Neural progenitor cell (in vitro differentiated cells): ENCODE measurements around the gene GJB3. TPM values are rescaled to one million over a fixed set of nuclear protein-coding genes. Genes with fewer than 3 reads are reported as not detected.

Experiments
- DNase-seq: peaks from one replicate; pipeline ENCODE4 v3.0.0-alpha.2; 2016; ENCODE audit warnings: low spot score
- H2AFZ ChIP-seq: fragments of 200-600 bp; sonication (generic); replicated peaks from 2 replicates; pipeline ENCODE4 v1.6.1; 2016; ENCODE audit warnings: antibody characterized with exemption
- H3F3A ChIP-seq: fragments of 200-600 bp; sonication (generic); 2 replicates; pipeline ENCODE4 v1.6.1; 2016; ENCODE audit warnings: antibody characterized with exemption, low read depth
- H3K27ac ChIP-seq: fragments of 200-600 bp; sonication (generic); 2 replicates; pipeline ENCODE4 v1.5.1; 2016; ENCODE audit warnings: mild to moderate bottlenecking
- H3K27me3 ChIP-seq: fragments of 200-600 bp; sonication (generic); 2 replicates; pipeline ENCODE4 v1.6.1; 2016; ENCODE audit warnings: mild to moderate bottlenecking, moderate library complexity
- H3K36me3 ChIP-seq: fragments of 200-600 bp; sonication (generic); 2 replicates; pipeline ENCODE4 v1.5.1; 2016
- H3K4me1 ChIP-seq: fragments of 200-600 bp; sonication (generic); 2 replicates; pipeline ENCODE4 v1.6.1; 2016; ENCODE audit warnings: mixed run types
- H3K4me2 ChIP-seq: fragments of 200-600 bp; sonication (generic); 2 replicates; pipeline ENCODE4 v1.6.1; 2016
- H3K4me3 ChIP-seq: fragments of 200-600 bp; sonication (generic); 2 replicates; pipeline ENCODE4 v1.5.1; 2016
- H3K79me2 ChIP-seq: fragments of 200-600 bp; sonication (generic); 2 replicates; pipeline ENCODE4 v1.6.1; 2016; ENCODE audit warnings: low read depth
- H3K9ac ChIP-seq: fragments of 200-600 bp; sonication (generic); 2 replicates; pipeline ENCODE4 v1.6.1; 2016
- H3K9me3 ChIP-seq: fragments of 200-600 bp; sonication (generic); 2 replicates; pipeline ENCODE4 v1.5.1; 2016; ENCODE audit warnings: low read depth
- H4K20me1 ChIP-seq: fragments of 200-600 bp; sonication (generic); 2 replicates; pipeline ENCODE4 v1.6.1; 2016; ENCODE audit warnings: low read depth
- H3K27ac Mint-ChIP-seq: 3 replicates; pipeline ENCODE4 v1.8.0; 2021; ENCODE audit warnings: mixed read lengths
- H3K27me3 Mint-ChIP-seq: 2 replicates; pipeline ENCODE4 v1.8.0; 2022; ENCODE audit warnings: low read depth, mild to moderate bottlenecking, inconsistent platforms, moderate library complexity, mixed read lengths; ENCODE audit not compliant: insufficient read depth
- H3K36me3 Mint-ChIP-seq: 3 replicates; pipeline ENCODE4 v1.8.0; 2021; ENCODE audit warnings: mixed read lengths
- H3K4me1 Mint-ChIP-seq: 3 replicates; pipeline ENCODE4 v1.8.0; 2021; ENCODE audit warnings: mixed read lengths
- H3K4me3 Mint-ChIP-seq: 3 replicates; pipeline ENCODE4 v1.8.0; 2021; ENCODE audit warnings: mild to moderate bottlenecking, moderate library complexity, mixed read lengths
- H3K9me3 Mint-ChIP-seq: 3 replicates; pipeline ENCODE4 v1.8.0; 2020; ENCODE audit warnings: mixed read lengths
- EZH2 ChIP-seq: fragments of 200-600 bp; sonication (generic); IDR thresholded peaks from 2 replicates; pipeline ENCODE4 v1.6.1; 2017; ENCODE audit warnings: antibody characterized with exemption, mild to moderate bottlenecking, moderate library complexity
- EZH2phosphoT487 ChIP-seq: fragments of 200-600 bp; sonication (generic); IDR thresholded peaks from 2 replicates; pipeline ENCODE4 v1.6.1; 2017; ENCODE audit warnings: antibody characterized with exemption
- total RNA-seq: library from RNA; depleted of rRNA; stranded (reverse); fragments of >200 nt; gene quantifications from 2 replicates; pipeline ENCODE4 v1.2.3, GENCODE V29; 2015; ENCODE audit warnings: low replicate concordance
- TF ChIP-seq, protein P1 (sequence below): fragments of 200-600 bp; sonication (generic); IDR thresholded peaks from 2 replicates; pipeline ENCODE4 v1.5.1; 2017; ENCODE audit warnings: antibody characterized with exemption, mild to moderate bottlenecking

Gene GJB3
- total RNA-seq, 1 donor from 2014 or later, result not detected

DNA sequence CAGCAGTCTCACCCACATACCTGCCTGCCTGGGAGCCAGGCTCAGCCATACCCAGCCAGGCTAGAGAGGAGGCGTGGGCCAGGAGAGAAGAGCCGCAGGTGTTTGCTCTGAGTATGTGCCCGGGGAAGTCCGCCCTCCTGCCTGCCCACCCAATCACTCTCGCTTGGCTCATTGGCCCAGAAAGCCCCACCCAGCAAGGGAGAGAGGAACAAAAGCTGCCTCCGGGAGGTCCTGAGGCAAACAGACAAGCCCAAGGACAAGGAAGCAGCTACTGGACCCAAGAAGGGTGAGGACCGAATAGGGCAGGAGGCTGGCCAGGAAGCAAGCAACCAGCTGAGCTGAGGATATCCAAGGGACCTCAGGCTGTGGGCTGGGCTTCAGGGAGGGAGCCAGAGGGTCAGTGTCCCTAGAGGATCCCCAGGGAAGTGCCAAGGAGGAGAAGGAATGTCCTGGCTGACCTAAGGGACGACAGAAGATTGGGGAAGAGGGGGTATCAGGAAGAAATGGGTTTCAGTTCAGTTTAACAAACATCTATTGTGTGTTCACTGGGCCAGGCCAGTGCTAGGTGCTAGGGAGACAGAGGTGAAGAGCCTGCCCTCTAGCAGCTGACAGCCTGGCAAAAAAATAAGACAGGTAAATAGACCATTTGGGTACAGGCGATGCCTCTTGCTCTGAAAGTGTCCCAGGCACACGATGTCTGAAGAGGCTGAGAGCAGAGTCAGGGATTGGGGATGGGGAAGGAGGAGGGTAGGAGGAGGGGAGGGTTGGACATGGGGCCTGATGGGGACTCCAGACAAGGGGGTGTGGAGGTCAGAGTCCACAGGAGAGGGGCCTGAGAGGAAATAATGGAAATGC lies 21.3 kb upstream of the GJB3 start, which contains the start of gene GJB4:
Gene GJB4, plus strand, starts transcription at position 238 of the 855 bp plus-strand sequence. CDS start 1,515 bp downstream, outside the sequence.
- Histone ChIP-seq H3F3A (no peaks in the 10 kb centered on the region), H3K9me3 (no peaks in the 10 kb centered on the region), H3K27ac (no peak within 1 kb of the TSS), H3K4me3 (no peak within 1 kb of the TSS), H3K79me2 (no peaks in the 10 kb centered on the region), H3K36me3 (no peaks in the 10 kb centered on the region), H3K4me2 (no peak within 1 kb of the TSS), H4K20me1 (no peaks in the 10 kb centered on the region), H3K27me3 (no peaks in the 10 kb centered on the region), H3K4me1 (no peaks in the 10 kb centered on the region), H3K9ac (no peak within 1 kb of the TSS), H2AFZ (no peak within 1 kb of the TSS)
- Mint-ChIP-seq H3K27ac (no peak within 1 kb of the TSS), H3K27me3 (peaks cover 7% of the 10 kb centered on the region), H3K9me3 (peaks cover 3% of the 10 kb centered on the region), H3K4me1 (no peaks in the 10 kb centered on the region), H3K4me3 (no peak within 1 kb of the TSS), H3K36me3 (no peaks in the 10 kb centered on the region)
- no peak for DNase-seq
- TF ChIP-seq EZH2, result no peak
- TF ChIP-seq, protein P1, sequence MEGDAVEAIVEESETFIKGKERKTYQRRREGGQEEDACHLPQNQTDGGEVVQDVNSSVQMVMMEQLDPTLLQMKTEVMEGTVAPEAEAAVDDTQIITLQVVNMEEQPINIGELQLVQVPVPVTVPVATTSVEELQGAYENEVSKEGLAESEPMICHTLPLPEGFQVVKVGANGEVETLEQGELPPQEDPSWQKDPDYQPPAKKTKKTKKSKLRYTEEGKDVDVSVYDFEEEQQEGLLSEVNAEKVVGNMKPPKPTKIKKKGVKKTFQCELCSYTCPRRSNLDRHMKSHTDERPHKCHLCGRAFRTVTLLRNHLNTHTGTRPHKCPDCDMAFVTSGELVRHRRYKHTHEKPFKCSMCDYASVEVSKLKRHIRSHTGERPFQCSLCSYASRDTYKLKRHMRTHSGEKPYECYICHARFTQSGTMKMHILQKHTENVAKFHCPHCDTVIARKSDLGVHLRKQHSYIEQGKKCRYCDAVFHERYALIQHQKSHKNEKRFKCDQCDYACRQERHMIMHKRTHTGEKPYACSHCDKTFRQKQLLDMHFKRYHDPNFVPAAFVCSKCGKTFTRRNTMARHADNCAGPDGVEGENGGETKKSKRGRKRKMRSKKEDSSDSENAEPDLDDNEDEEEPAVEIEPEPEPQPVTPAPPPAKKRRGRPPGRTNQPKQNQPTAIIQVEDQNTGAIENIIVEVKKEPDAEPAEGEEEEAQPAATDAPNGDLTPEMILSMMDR, result peak; percentile 18

DNA sequence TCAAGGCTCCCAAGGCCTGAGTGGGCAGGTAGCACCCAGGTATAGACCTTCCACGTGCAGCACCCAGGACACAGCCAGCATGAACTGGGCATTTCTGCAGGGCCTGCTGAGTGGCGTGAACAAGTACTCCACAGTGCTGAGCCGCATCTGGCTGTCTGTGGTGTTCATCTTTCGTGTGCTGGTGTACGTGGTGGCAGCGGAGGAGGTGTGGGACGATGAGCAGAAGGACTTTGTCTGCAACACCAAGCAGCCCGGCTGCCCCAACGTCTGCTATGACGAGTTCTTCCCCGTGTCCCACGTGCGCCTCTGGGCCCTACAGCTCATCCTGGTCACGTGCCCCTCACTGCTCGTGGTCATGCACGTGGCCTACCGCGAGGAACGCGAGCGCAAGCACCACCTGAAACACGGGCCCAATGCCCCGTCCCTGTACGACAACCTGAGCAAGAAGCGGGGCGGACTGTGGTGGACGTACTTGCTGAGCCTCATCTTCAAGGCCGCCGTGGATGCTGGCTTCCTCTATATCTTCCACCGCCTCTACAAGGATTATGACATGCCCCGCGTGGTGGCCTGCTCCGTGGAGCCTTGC lies 19.7 kb upstream of the GJB3 start:
- Mint-ChIP-seq H3K27ac (no peak overlapping the region), H3K9me3 (peaks cover 3% of the 10 kb centered on the region), H3K4me3 (no peak overlapping the region), H3K27me3 (peaks cover 7% of the 10 kb centered on the region), H3K4me1 (no peaks in the 10 kb centered on the region), H3K36me3 (no peaks in the 10 kb centered on the region)
- Histone ChIP-seq H3K36me3 (no peaks in the 10 kb centered on the region), H3K4me1 (no peaks in the 10 kb centered on the region), H2AFZ (no peak overlapping the region), H3K4me2 (no peak overlapping the region), H3K9me3 (no peaks in the 10 kb centered on the region), H3K79me2 (no peaks in the 10 kb centered on the region), H3K4me3 (no peak overlapping the region), H3K27ac (no peak overlapping the region), H4K20me1 (no peaks in the 10 kb centered on the region), H3F3A (no peaks in the 10 kb centered on the region), H3K9ac (no peak overlapping the region), H3K27me3 (no peaks in the 10 kb centered on the region)
- DNase-seq, result no peak
- TF ChIP-seq, protein P1, result no peak
- TF ChIP-seq EZH2 (no peak), EZH2phosphoT487 (no peak)

DNA sequence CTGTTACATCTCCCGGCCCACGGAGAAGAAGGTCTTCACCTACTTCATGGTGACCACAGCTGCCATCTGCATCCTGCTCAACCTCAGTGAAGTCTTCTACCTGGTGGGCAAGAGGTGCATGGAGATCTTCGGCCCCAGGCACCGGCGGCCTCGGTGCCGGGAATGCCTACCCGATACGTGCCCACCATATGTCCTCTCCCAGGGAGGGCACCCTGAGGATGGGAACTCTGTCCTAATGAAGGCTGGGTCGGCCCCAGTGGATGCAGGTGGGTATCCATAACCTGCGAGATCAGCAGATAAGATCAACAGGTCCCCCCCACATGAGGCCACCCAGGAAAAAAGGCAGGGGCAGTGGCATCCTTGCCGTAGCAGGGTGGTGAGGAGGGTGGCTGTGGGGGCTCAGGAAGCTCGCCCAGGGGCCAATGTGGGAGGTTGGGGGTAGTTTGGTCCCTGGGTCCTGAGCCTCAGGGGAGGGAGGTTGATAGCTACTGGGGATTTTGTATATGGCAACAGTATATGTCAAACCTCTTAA lies 19.2 kb upstream of the GJB3 start:
- Histone ChIP-seq H3K9me3 (no peaks in the 10 kb centered on the region), H3K4me1 (no peaks in the 10 kb centered on the region), H3F3A (no peaks in the 10 kb centered on the region), H2AFZ (no peak overlapping the region), H3K4me2 (no peak overlapping the region), H3K36me3 (no peaks in the 10 kb centered on the region), H3K4me3 (no peak overlapping the region), H3K9ac (no peak overlapping the region), H3K27me3 (no peaks in the 10 kb centered on the region), H3K27ac (no peak overlapping the region), H4K20me1 (no peaks in the 10 kb centered on the region), H3K79me2 (no peaks in the 10 kb centered on the region)
- TF ChIP-seq EZH2phosphoT487 (no peak), EZH2 (no peak)
- TF ChIP-seq, protein P1, result no peak
- Mint-ChIP-seq H3K27me3 (peaks cover 7% of the 10 kb centered on the region), H3K9me3 (peaks cover 3% of the 10 kb centered on the region), H3K4me1 (no peaks in the 10 kb centered on the region), H3K36me3 (no peaks in the 10 kb centered on the region), H3K4me3 (no peak overlapping the region), H3K27ac (no peak overlapping the region)
- DNase-seq, result no peak
